Glomerular visceral epithelial cell (primary cell): ENCODE results near the gene ELN.
A peak's percentile ranks its signal among the peaks of the same experiment; 100 is the strongest.
"Not testable (repeated sequence)": the region's sequence is repeated elsewhere in the genome, so short reads cannot be mapped to it uniquely, and the experiment has no call there.

ENCODE experiments used
- DNase-seq: peaks from one replicate; pipeline ENCODE4 v3.0.0-alpha.2; 2016; ENCODE audit errors: extremely low spot score

The ELN gene

DNA sequence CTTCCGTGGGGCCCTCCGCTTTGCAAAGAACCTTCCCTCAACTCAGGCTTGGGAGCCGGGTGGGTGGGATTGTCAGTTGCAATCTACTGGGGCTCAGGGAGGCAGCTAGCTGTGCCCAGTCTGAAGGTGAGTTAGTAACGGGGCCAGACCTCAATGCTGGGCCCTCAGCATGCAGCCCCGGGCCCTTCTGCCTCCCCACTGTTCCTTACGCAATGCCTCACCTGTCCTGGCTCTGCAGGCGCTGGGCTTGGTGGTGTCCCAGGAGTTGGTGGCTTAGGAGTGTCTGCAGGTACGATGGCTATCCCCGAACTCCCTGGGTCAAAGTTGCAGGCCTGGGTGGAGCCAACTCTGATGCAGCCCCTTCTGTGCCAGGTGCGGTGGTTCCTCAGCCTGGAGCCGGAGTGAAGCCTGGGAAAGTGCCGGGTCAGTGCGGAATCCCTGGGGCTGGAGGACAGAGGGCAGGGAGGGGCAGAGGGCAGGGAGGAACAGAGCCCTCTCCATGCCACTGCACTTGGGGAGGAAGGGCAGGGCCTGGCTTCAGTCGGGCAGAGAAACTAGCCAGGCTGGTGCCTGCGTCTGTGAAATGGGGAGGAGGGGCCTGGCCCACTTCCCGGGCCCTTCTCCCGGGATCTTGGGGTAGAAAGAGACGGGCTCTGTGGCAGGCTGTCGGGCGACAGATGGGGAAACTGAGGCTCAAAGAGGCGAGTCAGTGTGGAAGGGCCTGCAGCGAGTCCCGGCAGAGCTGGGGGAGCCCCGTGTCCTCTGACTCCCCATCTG is 15.0 kb downstream of the ELN start:
- no peak for DNase-seq

DNA sequence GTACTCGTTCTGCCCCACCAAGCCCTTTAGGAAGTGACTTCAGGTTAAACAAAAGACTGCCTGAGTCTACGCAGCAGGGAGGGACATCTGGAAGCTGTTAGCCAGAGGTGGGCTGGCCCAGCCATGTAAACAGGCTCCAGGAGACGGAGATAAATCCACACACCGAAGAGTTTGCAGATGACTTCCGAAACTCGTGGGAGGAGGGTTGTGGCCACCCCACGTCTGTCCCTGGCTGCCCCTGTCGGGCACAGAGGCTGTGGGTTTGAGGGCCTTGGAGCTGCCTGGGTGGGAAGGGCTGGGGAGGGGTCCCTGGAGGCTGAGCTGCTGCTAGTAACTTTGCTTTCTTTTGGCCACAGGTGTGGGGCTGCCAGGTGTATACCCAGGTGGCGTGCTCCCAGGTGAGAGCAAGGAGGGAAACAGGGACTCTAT is 15.6 kb downstream of the ELN start:
- no peak for DNase-seq

DNA sequence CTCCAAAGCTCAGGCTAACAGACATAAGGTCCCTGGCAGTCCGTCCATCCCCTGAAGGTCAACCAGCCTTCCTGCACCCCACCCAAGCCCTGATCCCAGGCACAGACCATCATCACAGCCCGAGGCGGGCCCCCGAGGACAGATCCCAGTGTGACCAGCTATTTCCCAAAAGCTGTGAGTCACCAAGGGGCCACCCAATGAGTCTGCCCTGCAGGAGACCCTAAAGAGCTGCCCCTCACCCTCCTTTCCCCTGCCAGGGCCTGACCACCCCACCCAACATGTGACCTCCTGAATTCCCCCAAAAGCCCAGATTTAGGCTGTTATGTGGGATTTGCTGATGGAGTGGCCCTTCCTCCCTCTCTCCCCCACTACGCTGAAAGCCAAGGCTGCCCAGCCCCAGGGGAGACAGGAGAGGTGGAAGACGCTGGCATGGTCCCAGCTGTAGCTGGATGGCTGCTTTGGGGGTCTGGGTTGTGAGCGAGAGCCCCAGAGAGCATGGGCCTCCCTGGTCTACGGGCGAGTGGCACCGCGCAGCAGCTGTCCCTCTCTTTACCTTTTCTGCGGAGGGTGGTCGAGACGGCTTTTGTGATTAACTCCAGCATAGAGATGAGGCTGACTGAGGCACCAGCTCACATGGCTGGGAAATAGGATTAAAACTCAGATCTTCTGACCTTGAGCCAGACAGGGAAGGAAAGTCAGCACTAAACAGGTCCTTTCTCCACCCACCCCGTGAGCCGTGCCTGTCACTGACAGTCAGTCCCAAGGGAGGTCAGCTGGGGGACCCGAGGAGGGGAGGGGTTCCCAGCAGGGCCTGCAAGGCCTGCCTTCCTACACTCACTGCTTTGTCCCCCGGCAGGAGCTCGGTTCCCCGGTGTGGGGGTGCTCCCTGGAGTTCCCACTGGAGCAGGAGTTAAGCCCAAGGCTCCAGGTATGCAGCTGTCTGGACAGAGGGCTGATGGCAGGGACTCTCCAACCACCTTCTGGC is 16.7 kb downstream of the ELN start:
- no peak for DNase-seq

DNA sequence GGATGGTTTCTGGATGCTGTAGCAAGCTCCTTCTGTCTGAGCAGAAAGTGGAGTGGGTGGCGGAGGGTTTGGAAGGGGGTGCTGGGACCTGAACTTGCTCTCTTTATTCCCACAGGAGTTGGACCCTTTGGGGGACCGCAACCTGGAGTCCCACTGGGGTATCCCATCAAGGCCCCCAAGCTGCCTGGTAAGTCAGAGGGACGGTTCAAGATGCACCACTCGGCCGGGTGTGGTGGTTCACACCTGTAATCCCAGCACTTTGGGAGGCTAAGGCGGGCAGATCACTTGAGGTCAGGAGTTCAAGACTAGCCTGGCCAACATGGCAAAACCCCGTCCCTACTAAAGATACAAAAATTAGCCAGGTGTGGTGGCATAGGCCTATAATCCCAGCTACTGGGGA is 18.6 kb downstream of the ELN start:
- DNase-seq: not testable (repeated sequence)

DNA sequence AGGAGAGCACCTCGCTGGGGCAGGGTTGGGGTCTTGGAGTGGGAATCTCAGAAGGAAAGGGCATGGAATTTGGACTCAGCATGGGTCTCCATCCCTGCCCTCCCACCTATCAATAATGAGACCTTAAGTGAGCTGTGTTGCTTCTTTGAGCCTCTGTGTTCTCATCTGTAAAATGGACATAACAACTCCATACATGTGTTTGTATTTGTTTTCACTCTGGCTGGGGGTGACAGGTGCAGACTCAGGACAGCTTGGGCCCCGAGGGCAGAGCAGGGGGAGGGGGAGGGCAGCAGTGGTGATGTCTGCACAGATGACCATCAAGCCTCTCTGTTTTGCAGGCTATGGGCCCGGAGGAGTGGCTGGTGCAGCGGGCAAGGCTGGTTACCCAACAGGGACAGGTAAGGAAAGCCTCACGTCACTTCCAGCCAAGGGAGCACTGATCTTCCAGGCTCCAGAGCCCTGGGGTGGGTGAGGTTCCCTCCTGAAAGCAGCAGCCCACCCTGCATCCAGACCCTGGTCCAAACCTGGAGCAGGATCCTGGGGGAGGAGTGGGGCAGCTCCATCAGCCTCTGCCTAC is 19.9 kb downstream of the ELN start:
- no peak for DNase-seq

DNA sequence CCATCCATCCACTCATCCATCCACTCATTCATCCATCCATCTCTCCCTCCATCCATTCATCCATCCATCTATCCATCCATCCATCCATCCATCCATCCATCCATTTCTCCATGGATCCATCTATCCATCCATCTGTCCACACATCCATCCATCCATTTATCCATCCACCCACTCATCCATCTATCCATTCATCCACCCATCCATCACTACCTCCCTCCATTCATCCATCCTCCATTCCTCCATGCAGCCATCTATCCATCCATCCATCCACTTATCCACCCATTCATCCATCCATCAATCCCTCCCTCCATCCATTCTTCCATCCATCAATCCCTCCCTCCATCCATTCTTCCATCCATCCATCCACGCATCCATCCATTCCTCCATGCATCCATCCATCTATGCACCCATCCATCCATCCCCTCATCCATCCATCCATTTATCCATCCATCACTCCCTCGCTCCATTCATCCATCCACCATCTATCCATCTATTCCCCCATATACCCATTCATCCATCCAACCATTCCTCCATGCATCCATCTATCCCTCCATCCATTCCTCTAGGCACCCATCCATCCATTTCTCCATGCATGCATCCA is 21.1 kb downstream of the ELN start:
- no peak for DNase-seq

DNA sequence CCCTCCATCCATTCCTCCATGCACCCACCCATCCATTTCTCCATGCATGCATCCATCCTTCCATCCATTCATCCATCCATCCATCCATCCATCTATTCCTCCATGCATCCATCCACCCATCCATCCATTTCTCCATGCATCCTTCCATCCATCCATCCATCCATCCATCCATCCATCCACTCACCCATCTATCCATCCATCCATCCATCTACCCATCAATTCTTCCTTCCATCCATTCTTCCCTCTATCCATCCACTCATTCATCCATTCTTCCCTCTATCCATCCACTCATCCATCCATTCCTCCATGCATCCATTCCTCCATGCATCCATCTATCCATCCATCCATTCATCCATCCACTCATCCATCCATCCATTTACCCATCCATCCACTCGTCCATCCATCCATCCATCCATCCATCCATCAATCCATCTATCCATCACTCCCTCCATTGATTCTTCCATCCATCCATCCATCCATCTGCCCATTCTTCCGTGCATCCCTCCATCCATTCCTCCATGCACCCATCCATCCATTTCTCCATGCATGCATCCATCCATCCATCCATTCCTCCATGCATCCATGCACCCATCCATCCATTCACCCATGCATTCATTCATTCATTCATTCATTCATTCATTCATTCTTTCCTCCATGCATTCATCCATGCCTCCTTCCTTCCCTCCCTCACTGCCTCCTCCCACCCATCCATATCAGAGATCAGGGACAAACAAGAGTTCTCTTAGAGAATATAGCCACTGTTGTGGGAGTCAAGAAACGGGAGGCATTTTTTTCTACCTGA is 22.2 kb downstream of the ELN start:
- DNase-seq: no peak

DNA sequence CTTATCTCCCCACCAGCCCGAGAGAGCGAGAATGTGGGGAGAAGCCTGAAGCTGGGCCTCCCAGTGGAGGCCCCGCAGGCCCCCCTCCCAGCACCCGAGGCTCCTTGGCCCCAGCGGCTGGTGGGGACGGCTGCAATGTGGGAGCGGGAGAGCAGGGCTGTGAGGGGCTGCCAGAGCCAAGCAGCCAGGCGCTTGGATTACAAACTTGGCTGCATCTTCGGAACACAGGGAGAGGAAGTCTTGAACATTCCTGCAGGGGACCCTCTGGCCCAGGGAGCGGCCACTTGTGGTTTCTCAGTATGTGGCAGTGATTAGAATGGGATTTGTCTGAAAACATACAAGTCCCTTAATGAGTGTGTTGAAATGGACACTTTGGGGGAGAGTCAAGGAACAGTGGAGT is 23.2 kb downstream of the ELN start:
- DNase-seq: no peak

DNA sequence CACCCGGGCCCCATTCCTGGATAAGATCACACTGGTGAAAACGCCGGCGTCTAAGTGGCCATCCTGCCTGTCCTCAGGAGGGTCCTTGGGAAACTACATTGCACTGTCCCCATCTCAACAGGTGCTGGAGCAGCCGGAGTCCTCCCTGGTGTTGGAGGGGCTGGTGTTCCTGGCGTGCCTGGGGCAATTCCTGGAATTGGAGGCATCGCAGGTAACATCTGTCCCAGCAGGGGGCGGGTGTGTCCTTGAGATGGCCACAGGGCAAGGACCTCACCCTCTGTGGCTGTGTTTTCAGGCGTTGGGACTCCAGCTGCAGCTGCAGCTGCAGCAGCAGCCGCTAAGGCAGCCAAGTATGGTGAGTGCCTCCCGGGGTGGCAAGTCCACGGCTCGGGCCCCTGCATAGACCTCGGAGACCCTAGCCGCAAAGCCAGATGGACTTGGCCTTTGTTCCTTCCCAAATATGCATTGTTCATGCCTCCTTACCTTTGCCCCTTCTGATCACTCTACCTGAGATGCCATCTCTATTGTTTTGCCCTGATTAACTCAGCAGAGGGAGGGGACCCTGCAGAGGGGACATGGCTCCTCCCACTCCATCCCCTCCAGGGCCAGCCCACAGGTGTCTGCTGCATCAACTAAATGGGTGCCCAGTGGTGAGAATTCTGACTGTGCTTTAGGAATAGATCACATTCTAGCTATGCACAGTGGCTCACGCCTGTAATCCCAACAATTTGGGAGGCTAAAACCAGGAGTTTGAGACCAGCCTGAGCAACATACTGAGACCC is 23.8 kb downstream of the ELN start:
- DNase-seq: peak; percentile 42

DNA sequence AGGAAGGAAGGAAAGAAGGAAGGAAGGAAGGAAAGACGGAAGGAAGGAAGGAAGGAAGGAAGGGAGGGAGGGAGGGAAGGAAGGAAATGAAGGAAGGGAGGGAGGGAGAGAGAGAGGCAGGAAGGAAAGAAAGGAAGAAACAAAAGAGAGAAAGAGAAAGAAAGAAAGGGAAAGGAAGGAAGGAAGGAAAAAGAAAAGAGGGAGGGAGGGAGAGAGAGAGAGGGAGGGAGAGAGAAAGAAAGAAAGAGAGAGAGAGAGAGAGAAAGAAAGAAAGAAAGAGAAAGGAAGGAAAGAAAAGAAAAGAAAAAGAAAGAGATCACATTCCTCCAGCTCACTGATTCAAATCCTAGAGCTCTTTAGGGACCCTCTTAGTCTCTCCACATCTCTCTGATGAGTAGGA is 24.7 kb downstream of the ELN start:
- DNase-seq: no peak

DNA sequence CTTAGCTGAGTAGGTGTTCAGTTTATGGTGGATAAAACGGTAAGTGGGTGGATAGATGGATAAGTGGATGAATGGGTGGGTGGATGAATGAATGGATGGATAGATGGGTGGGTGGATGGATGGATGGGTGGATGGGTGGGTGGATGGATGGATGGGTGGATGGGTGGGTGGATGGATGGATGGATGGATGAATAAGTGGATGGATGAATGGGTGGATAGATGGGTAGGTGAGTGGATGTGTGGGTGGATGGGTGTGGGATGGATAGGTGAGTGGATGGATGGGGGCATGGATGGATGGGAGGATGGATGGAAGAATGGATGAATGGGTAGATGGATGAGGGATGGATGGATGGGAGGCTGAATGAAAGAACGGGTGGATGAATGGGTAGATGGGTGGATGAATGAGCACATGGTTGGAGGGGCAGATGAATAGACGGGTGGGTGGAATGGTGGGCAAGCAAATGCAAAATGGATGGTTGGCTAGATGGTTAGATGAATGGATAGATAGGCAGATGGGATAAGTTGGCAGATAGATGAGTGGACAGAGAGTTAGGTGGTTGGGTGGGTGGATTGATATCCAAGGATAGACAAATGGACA is 25.7 kb downstream of the ELN start:
- DNase-seq: no peak

DNA sequence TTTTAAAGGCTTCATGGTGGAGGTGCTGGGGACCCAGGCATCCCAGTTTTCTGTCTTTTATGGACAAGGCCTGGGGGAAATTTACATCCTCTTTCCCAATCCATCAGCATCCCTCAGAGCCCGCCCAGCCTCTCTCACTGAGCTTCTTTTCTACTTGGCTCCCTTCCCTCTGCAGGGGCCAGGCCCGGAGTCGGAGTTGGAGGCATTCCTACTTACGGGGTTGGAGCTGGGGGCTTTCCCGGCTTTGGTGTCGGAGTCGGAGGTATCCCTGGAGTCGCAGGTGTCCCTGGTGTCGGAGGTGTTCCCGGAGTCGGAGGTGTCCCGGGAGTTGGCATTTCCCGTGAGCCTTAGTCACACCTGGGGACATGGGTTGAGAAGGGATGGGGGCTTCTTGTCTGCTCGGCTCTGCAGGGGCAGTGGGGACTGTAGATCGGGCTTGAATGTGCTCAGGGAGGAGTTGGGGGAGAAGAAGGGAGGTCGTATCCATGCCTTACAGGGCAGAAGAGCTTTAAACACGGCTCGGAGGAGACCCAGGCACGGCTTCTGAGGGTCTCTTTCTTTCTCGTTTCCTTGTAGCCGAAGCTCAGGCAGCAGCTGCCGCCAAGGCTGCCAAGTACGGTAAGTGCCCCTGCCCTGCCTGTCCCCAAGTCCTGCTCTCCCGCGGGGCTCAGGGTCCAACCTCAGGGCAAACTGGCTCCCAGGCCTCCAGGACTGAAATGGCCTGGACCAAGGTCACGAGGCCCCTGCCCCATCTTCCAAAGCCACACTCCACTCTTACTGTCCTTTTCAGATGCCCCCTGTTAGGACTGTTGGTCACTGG is 28.3 kb downstream of the ELN start:
- DNase-seq: no peak

DNA sequence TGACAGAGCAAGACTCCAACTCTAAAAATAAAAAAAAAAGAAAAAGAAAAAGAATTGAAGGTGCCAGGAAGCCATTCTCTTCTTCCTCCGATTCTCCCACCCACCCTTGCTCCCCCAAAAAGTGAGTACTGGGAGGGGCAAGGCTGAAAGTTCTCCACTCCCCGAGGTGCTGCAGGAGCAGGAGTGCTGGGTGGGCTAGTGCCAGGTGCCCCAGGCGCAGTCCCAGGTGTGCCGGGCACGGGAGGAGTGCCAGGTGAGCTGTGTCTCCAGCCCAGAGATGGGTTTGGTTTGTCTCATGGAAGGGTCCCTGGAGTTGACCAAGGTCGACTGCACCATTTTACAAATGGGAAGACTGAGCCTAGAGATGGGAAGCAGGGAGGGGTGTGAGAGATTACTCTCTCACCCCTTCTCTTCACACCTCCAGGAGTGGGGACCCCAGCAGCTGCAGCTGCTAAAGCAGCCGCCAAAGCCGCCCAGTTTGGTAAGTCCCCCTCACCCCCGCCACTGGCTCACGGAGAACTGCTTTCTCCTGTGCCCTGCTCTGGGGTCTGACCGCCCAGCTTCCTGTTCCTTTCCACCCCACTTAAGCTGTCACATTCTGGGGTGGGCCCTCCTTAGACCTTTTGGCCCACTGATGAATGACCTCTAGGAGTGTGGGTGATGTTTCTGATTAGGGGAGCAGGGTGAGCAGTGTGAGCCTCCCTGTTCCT is 29.4 kb downstream of the ELN start:
- no peak for DNase-seq

DNA sequence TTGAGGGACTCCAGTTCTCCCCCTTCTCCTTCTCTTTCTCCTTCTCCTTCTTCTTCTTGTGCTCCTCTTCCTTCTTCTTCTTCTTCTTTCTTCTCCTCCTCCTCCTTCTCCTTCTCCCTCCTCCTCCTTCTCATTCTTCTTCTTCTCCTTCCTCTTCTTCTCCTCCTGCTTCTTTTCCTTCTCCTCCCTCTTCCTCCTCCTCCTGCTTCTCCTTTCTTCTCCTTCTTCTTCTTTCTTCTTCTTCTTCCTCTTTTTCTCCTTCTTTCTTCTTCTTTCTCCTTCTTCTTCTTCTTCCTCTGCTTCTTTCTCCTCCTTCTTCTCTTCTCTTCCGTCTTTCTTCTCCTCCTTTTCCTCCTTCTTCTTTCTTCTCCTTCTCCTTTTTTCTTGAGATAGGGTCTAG is 30.0 kb downstream of the ELN start:
- DNase-seq: no peak

DNA sequence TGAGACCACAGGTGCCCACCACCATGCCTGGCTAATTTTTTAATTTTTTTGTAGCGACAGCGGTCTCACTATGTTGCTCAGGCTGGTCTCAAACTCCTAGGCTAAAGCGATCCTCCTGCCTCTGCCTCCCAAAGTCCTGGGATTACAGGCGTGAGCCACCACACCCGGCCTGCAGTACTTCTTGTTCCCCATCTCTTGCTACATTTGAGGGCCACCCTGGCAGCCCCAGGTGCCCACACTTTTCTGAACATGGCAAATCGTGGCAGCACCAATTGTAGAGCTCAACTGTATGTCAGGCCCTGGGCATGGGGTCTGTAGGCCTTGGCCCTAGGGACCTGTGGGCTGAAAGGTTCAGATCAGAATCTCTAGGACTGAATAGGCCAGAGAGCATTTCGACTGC is 30.5 kb downstream of the ELN start:
- DNase-seq: no peak

DNA sequence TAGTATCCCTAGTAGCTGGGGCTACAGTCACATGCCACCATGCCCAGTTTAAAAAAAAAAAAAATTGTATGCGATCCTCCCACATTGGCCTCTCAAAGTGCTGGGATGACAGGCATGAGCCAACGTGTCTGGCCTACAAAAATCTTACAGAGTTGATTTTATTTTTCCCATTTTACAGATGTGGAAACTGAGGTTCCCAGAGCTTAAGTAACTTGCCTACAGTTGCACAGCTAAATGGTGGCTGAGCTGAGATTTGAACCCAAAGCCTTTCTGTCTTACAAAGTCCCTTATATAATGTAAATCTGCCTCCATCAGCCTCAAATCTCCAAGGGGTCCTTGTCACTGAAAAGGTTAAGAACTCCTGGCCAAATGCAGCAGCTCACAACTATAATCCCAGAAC is 31.1 kb downstream of the ELN start:
- DNase-seq: no peak

DNA sequence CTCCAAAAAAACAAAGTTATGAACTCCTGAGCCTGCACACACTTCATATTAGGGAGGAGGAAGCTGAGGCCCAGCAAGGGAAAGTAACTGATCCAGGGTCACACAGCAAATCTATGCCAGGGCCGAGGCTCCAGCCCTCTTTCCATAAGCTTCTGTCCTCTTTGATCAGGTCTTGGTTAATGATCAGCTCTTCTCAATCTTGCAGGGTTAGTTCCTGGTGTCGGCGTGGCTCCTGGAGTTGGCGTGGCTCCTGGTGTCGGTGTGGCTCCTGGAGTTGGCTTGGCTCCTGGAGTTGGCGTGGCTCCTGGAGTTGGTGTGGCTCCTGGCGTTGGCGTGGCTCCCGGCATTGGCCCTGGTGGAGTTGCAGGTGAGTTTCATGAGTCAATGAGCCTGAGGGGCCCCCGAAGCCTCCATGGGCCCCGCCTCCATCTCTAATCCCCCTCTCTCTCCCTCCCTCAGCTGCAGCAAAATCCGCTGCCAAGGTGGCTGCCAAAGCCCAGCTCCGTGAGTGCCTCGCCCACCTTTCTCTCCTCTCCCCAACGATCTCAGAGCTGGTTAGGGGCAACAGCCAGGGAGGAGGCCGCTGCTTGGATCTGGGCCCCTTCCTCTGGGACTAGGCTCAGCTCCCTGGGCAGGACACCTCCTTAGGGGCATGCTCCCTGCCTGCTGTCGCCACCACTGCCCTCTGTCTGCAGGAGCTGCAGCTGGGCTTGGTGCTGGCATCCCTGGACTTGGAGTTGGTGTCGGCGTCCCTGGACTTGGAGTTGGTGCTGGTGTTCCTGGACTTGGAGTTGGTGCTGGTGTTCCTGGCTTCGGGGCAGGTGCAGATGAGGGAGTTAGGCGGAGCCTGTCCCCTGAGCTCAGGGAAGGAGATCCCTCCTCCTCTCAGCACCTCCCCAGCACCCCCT is 32.0 kb downstream of the ELN start:
- DNase-seq: peak; percentile 19
